Mesenteric fat pad (tissue), 1 donor: ENCODE results near the gene GFRA1. TPM values are rescaled to one million over a fixed set of nuclear protein-coding genes. Genes with fewer than 3 reads are reported as not detected.

Experiments
- DNase-seq: peaks from one replicate; pipeline ENCODE4 v3.0.0-alpha.2; 2020; ENCODE audit warnings: low spot score
- total RNA-seq: library from RNA; stranded (reverse); fragmentation: NEBNext Ultra II Directional; extraction: Animal tissue kit (Norgen Biotek cat#: 25700); gene quantifications from one replicate; pipeline ENCODE4 v1.2.1, GENCODE V29; 2021
- donor health status: DM: yes; HTN: yes; CAD: no.

Gene GFRA1
- total RNA-seq, 1 donor from 2014 or later = 18.3 TPM

DNA sequence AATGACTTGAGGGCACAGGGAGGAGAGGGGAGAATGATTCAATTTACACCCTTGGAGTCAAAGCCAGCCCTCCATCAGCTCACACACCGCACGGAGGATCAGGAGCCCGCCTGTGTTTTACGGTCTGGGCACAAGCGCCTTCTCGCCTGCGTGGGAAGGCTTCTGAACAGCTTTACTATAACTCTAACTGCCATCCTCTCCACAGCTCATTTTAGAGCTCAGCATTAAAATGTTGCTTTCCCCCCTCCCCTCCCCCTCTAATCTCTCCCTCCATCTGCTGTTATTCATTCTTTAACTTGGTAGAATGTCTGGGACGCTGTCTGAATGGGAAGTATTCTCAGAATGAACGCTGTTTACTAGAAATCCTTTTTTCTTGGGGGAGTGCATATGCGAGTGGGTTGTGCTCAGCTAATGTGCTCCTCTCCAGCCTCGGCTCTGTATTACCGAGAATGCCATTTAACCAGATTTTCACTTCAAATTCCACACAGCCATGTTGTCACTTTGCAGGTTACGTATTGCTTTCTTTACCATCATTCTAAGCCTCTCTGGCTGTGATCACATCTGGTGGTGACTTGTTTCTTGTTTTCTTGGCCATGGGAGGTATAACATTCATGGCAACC lies 140.1 kb downstream of the GFRA1 start:
- DNase-seq = no peak

DNA sequence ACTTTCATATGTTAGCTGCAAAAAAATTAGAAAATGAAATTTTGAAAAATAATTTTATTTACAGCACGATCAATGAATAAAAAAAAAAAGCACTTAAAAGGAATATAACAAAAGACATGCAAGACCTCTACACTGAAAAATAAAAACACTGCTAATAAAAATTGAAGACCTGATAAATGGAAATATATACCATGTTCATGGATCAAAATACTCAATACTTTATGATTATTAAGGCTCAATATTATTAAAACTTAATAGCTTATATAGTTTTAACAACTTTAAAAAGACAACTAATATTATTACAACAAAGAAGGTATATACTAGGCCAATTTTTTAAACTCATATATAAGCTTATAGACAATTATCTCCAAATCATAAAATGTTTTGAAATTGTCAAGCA lies 143.0 kb downstream of the GFRA1 start:
- no peak for DNase-seq

DNA sequence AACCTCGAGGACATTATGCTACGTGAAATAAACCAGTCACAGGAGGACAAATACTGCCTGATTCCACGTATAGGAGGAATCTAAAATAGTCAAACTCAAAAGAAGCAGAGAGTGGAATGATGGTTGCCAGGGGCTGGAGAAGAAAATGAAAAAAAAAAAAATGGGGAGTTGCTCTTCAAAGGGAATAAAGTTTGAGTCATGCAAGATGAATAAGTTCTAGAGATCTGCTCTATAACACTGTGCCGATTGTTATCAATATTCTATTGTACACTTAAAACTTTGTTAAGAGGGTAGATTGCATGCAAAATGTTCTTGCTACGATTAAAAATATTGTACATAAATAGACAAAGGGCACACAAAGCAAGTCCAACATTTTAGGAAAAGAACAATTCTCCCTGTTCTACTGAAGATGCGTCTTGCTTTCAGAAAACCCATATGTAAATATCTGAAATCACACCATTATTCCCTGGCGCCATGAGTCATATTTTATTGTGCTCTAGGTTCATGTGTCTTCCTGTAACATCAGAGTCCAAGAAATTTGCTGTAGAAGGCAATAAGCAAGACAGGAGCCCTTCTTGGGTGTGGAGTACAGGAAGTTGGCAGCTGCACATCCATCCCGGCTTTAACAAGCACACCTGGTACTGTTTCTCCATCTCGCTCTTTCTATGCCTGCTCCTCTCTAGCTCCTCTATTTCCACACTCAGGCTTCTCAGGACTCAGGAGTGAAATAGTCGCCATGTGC lies 145.9 kb downstream of the GFRA1 start:
- no peak for DNase-seq

DNA sequence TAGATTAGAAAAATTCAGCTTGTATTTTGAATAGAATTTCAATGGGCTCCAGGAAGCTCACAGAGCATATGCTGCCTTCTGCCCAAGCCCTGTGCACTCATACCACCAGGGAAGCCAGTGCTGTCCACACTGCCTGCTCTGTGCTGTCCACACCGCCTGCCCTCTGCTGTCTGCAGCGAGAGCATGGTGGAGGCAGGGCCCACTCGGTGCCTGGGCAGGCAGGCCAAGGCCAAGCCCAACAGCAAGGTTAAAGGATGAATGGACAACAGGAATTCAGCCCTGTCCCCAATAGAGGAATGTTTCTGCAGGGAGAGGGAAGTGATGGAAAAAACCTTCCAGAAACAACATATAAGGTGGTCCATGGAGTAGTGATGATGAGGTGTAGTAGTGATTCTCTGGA lies 146.8 kb downstream of the GFRA1 start:
- no peak for DNase-seq

DNA sequence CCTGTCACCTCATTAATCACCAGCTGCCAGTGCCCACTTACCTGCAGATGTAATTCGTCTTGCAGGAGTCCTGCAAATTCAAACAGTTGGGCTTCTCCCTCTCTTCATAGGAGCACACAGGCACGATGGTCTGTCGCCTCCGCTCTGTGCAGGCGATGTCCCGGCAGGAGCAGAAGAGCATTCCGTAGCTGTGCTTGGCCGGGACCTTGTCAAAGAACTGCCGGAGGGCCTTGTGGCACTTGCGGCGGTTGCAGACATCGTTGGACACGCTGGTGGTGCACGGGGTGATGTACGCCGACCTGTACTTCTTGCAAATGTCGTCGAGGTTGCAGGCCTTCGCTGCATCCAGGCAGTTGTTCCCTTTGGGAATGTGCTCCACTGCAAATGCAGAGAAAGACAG lies 147.8 kb downstream of the GFRA1 start:
- DNase-seq = no peak

DNA sequence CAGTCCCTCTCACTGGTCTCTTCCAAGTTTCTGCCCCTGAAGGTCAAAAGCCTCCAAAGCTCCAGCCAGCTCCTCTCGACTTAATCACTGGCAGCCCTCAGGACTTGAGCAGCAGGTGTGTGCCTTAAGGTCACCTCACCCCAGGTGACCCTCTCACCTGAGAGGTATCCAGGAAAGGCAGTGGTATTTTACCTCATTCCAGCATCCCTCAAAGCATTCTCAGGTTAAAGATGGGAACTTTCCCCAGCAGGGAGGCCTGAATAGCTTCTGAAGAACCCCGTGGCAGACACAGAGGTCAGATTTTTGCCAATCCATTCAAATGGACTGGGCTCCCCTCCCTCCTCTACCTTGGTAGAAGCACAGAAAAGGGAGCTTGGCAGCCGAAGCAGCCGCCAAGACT lies 148.2 kb downstream of the GFRA1 start:
- DNase-seq = no peak

DNA sequence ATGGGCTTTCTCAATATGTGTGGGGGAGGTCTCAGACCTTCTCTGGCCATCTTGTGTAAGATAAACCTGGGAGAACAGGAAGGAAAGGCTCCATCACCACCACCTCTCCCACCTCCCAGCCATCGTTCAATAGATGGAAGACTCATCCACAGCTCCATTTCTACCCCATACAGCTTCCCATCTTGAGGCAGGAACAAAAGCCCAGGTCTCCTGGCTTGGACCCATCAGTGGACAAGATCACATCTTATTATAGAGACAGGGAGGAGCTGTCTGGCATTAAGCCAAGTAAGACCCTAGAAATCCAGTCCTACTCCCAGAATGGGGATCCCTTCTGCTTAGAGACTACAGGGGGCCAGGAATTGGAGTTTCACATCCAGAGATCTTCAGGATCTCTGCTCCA lies 150.3 kb downstream of the GFRA1 start:
- DNase-seq = no peak

DNA sequence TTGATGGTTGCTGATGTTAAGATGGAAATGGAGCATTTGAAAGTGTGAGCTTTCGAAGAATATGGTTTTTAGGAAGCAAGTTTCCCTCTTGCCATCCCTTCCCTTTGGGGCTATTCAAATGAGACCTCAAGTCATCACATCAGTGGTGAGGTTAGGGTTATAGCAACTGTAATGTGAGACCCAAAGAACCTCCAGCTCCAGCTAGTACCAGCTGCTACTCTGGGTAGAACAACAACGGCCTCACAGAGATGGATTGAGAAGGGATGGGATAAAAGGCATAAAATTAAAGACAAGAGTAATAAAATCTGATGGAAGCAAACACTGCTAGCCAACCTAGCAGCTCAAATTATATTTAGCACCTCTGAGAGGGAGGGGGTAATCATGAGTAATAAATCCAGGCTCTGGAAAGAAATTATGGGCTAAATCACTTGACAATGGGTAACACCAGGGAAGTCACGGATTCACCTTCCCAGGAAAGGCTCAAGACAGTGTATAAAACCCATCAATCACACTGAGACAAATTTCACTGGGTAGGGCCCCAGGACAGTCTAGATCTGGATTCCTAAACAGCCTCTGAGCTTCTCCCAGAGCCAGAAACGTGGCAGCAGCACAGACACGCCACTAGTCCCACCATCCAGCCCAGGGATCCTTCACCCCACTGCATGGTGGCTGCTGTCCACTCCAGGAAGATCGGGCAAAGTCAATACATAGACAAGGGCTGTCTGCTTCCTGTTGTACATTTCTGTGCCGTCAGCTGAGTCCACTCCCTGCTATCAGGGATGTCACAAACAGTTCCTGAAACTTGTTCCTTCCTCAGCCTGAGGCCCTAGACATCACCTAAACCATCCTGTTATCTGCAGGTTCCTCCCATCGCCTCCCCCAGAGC lies 151.1 kb downstream of the GFRA1 start:
- DNase-seq = peak; percentile 53

DNA sequence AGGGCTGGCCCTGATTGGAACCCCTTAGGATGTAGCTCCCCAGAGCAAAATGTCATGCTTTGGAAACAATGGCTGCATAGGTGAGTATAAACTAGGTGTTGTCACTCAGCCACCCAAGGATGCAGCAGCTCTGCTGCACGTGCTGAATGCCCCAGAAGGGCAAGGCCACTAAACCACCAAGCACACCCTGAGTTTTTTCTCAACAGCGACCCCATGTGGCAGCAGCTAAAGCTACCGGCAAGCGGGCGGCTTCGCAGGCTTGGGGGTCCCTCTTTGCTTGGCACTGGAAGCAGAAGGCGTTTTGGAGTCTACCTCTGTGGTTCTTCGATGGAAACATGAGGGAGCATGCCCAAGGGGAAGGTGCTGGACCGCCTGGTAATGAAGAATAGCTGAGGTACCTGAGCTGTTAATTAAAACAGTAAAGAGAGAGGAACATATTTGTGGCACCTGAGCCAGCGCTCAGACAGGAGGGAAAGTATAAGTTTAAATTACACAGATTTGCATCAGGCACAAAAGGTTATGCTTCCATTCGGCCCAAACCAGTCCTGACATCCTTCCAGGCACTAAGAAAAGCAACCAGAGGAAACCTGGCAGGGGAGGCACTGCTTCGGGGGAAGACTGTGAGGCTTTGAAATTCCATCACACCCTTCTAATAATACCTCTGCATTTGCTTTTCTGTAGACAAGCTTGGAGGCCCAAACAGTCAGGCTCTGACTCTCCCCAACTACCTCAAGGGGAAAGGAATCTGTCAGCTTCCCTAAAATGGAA lies 152.1 kb downstream of the GFRA1 start:
- peak; percentile 59 for DNase-seq

DNA sequence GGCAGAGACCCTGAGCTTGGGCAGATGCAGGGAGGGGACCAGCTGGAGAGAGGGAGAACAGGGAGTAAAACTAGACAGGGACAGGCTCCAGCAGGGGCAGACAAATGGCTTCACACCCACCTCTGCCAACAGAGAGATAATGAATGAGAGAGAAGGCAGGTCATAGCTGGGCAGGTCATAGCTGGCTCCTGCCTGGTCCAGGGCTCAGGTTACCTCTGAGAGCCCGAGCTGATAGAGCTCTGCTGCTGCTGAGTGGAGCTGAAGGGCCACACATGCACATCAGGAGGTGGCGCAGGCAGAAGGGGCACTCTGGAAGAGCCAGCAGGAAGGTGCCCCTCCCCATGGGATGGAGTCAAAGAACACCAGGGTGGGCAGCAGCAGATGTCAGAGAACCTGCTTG lies 154.2 kb downstream of the GFRA1 start:
- peak; percentile 55 for DNase-seq

DNA sequence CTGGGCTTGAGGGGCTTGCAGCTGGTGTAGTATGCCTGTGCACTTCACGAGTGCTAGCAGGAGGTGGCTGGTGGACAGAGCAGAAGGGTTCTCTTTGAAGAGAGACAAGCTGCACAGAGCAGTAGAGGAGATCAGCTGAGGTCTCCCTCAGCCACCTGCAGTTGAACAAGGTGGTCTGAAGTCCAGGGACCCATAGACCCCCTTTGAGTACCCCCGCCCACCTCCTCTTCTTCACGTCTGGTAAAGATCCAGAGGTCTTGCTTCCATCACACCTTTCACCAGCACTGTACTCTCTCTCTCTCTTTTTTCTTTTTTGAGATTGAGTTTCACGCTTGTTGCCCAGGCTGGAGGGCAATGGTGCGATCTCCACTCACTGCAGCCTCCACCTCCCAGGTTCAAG lies 157.2 kb downstream of the GFRA1 start:
- peak; percentile 51 for DNase-seq

DNA sequence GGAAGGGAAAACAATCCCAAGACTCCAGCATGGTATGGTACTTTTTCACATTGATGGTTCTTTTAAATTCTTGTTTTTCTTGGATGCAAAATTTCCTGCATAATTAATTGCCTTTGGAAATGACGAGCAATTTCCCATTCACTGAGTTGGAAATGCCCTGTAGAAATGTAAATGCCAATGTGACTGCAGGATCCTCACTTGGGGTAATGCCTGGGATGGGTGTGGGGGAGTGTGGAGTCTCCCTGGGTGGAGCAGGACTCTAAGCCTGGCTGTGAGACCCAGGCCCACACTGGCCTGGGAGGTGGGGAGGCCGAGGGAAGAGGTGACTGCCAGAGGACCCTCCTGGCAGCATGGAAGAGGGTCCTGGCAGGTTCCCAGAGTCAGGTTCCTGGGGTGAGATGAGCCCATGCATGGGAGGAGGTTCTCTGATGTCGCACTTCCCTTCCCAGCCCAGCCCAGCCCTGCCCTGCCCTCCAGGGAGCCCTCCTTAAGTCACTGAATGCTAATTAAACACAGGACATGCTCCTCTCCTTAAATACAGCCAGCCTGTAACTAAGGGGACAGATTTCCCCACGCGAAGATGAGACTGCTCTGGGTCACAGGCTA lies 157.9 kb downstream of the GFRA1 start:
- peak; percentile 67 for DNase-seq

DNA sequence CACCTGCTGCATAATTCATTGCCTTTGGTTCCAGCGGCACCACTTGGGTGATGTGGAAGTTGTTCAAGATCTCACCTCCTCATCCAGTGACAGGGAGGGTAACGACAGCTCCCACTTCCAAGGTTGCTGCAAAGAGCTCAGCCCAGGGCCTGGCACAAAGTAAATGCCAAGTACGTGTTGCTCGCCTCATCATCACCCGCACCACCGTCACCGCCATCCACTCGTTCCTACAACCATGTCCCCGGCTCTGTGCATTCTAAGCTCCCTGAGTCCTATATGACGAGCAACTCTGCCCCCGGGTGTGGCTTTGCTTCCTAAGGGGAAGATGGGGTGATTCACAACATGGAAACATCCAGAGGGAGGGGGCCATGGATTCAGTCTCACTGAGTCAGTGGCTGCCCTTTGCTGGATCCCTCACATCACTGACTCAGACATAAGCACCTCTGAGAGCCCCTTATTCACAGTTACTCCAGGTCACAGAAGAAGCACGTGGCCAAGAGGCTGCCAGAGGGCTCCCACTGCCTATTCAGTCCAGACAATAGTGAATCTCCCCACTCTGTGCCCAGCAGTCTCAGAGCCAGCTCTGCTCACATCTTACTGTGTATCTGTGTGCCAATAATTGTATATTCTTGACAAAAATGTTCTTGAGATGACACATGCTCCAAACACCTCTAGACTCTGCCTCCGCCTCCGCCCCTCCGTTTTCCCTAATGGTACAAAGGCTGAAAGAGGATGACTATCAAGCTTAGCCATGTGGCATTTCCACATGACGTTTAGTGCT lies 159.1 kb downstream of the GFRA1 start:
- DNase-seq = peak; percentile 80

DNA sequence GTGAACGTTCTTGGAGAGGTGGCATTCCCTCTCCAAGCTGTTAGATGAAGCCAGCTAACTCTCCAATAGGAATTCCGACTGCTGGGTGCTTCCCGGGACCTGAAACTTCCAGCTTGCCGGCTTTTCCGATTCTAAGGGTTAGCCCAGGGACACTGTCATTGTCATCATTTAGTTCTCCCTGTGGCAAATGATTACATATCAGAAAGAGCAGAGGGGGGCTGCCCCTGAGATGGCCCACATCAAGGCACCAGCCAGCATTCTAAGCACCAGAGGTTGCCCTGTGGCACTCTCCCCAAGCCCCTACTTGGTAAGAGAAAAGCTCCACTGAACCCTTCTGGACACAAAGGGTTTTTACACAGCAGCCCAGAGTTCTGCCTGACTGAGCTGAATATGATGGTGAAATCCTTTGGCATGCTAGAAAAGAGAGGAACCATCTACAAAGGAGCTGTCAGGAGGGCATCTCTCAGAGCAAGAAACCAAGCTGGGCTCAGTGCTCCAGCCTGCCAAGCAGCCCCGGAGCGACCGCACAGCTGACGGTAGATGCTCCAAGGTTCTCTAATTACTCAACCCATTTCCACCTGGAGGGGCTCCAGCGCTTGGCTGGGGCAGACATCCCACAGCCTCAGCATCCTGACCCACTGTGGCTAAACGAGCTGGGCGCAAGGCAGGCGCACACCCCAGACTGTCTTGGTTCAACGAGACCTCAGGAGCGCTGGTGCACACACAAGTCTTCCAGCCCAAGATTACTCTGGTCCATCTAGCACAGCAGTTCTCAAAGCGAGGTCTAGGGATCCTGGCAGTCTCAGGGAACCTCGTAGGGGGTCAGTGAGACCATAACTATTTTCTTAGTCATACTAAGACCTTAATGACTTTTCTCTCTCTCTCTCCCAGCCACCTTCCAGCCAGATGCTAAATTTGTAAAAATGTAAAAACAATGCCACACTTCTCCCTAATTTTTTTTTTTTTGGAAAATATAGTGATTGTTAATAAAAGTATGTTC lies 160.5 kb downstream of the GFRA1 start:
- DNase-seq = peak; percentile 88

DNA sequence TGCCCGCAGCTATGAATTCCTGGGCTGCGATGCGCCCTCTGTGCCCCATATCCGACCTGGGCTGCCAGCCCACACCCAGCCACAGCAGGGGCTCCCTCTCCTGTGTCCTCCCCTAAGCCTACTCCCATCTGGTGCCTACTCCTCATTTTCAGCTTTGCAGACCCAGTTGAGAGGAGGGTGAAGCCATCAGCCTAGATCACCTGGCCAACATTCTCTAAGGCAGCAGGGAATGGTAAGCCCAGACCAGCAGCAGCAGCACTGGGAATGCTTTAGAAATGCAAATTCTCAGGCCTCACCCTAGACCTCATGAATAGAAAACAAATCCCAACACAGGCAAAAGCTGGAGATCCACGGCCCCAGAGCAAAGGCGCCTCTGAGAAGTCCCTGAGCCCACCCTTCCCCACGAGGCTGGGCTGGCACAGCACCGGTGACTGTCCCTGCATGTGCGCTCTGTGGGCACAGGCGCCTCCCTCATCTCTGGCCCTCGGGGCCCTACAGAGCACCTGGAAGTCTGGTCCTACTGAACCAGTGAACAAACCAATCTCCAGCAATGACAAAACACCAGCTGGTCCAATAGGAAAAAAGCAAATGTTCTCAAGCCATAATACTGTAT lies 161.4 kb downstream of the GFRA1 start:
- peak; percentile 68 for DNase-seq

DNA sequence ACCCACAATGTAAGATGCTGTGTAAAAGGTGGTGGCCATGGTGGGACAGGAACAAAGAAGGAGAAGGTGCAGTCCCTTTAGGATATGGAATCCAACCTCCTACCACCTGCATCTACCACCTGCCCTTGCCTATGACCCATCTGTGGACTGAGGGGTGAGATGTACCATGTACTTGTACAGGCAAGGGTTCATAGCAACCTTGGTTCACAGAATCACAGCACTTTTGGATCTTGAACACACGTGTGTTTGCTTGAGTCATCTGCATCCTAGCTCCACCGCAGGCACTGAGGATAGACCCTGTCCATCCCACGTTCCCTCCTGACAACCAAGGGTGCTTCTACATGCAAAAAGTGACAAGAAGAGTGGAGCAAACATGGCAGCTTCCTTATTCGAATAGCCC lies 162.3 kb downstream of the GFRA1 start:
- peak; percentile 39 for DNase-seq

DNA sequence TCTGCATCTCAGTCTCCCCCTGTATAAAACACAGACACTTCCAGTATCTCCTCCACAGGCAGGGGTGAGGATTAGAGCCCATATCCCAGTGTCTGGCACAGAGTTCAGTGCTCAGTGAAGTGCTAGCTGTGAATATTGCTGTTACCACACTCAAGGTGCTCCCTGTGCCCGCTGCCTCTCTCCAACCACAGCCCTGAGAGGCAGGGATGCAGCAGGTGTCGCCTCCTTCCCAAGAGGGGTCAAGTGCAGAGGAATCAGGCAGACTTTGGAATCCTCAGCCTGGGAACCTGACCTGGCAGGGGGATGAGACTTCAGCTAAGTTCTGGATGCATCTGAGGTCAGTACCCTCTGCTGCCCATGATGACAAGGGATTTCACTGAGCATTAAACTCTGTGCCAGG lies 163.1 kb downstream of the GFRA1 start:
- peak; percentile 72 for DNase-seq

DNA sequence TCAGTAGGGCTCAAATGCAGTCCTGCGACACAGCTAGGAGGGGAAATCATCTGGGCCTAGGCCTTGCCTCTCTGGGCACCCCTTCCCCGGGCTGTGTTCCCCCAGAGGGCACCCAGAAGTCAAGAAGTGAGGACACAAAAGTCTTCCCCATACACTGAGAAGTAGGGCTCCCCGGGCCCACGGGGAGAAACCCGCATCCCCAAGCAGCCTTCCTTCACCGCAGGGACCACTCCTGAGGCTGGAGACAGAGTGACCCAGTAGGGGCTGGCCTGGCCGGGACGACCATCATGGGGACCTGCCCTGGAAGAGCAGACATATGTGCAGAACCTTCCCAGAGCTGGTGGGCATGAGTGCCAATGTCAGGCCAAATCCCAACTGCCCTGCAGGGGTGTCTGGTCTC lies 163.5 kb downstream of the GFRA1 start:
- peak; percentile 79 for DNase-seq
